Mesothelial cell of epicardium (in vitro differentiated cells): ENCODE data around the gene WDR31. TPM values are rescaled to one million over a fixed set of nuclear protein-coding genes. Genes with fewer than 3 reads are reported as not detected.

Source experiments
- DNase-seq, 2 experiments: peaks; one replicate each; pipeline ENCODE4 v3.0.0; 2021; ENCODE audit warnings: low spot score in 2 of 2; ENCODE audit not compliant: unreplicated experiment in 2 of 2
- H3K27ac Mint-ChIP-seq: 2 replicates; pipeline ENCODE4 v1.8.0; 2021; ENCODE audit warnings: mixed read lengths
- H3K27me3 Mint-ChIP-seq: 2 replicates; pipeline ENCODE4 v1.8.0; 2021; ENCODE audit warnings: low read depth, mixed read lengths
- H3K36me3 Mint-ChIP-seq: 2 replicates; pipeline ENCODE4 v1.8.0; 2021; ENCODE audit warnings: mixed read lengths
- H3K4me1 Mint-ChIP-seq: 2 replicates; pipeline ENCODE4 v1.8.0; 2021; ENCODE audit warnings: mixed read lengths
- H3K4me3 Mint-ChIP-seq: 2 replicates; pipeline ENCODE4 v1.8.0; 2021; ENCODE audit warnings: mild to moderate bottlenecking, moderate library complexity, mixed read lengths
- H3K9me3 Mint-ChIP-seq: 2 replicates; pipeline ENCODE4 v1.8.0; 2021; ENCODE audit warnings: mixed read lengths
- CTCF ChIP-seq: fragments of 200-600 bp; sonication (generic); IDR thresholded peaks from one replicate; pipeline ENCODE4 v1.5.0; 2021; ENCODE audit warnings: antibody characterized with exemption; ENCODE audit not compliant: unreplicated experiment
- total RNA-seq: library from RNA; stranded (reverse); gene quantifications from 3 replicates; pipeline ENCODE4 v1.2.1, GENCODE V29; 2021

WDR31 gene
- total RNA-seq, 1 donor from 2014 or later = 4.5 TPM

GRCh38 chr9:113361304-113362018 lies 21.4 kb upstream of the WDR31 start:
- H3K27me3 Mint-ChIP-seq = no peaks in the 10 kb centered on the region
- no peak for DNase-seq
- no peaks in the 10 kb centered on the region for H3K36me3 Mint-ChIP-seq
- no peak for TF ChIP-seq CTCF
- no peak overlapping the region for H3K27ac Mint-ChIP-seq
- peaks cover 9% of the 10 kb centered on the region for H3K4me1 Mint-ChIP-seq
- no peaks in the 10 kb centered on the region for H3K9me3 Mint-ChIP-seq
- H3K4me3 Mint-ChIP-seq = no peak overlapping the region

- no peaks in the 10 kb centered on the region for H3K27me3 Mint-ChIP-seq
- H3K36me3 Mint-ChIP-seq = no peaks in the 10 kb centered on the region
- no peak for TF ChIP-seq CTCF
- no peaks in the 10 kb centered on the region for H3K9me3 Mint-ChIP-seq
- H3K4me3 Mint-ChIP-seq = no peak overlapping the region
- peaks cover 9% of the 10 kb centered on the region for H3K4me1 Mint-ChIP-seq
- no peak overlapping the region for H3K27ac Mint-ChIP-seq
- no peak for DNase-seq
These were observed 20.3 kb upstream of the WDR31 start for GRCh38 chr9:113360242-113360842.

- DNase-seq = no peak
- H3K27me3 Mint-ChIP-seq = no peaks in the 10 kb centered on the region
- H3K4me1 Mint-ChIP-seq = peaks cover 7% of the 10 kb centered on the region
- no peak for TF ChIP-seq CTCF
- H3K27ac Mint-ChIP-seq = no peak overlapping the region
- no peaks in the 10 kb centered on the region for H3K9me3 Mint-ChIP-seq
- no peak overlapping the region for H3K4me3 Mint-ChIP-seq
- H3K36me3 Mint-ChIP-seq = no peaks in the 10 kb centered on the region
These were observed 19.3 kb upstream of the WDR31 start for GRCh38 chr9:113359385-113359784.

GRCh38 chr9:113356686-113357292 lies 16.7 kb upstream of the WDR31 start:
- H3K9me3 Mint-ChIP-seq = no peaks in the 10 kb centered on the region
- no peaks in the 10 kb centered on the region for H3K36me3 Mint-ChIP-seq
- peaks cover 15% of the 10 kb centered on the region for H3K27me3 Mint-ChIP-seq
- peaks cover 7% of the 10 kb centered on the region for H3K4me1 Mint-ChIP-seq
- no peak for DNase-seq
- no peak for TF ChIP-seq CTCF
- H3K27ac Mint-ChIP-seq = no peak overlapping the region
- no peak overlapping the region for H3K4me3 Mint-ChIP-seq

GRCh38 chr9:113355040-113355596 lies 15.0 kb upstream of the WDR31 start:
- Mint-ChIP-seq H3K4me1 (peaks cover 3% of the 10 kb centered on the region), H3K36me3 (no peaks in the 10 kb centered on the region), H3K9me3 (no peaks in the 10 kb centered on the region), H3K4me3 (no peak overlapping the region), H3K27me3 (peaks cover 30% of the 10 kb centered on the region), H3K27ac (no peak overlapping the region)
- no peak for DNase-seq
- no peak for TF ChIP-seq CTCF
